ENCODE measurements around the gene ASB1.

Gene ASB1

GRCh38 chr2:238418196-238418998 is 8.3 kb upstream of the ASB1 start:
- no peak overlapping the region for H3K27ac ChIP-seq
- DNase-seq (ENCODE audit: low read depth, low spot score) = no peak
- H3K9ac ChIP-seq (ENCODE audit: insufficient read length) = no peak overlapping the region
- no peak overlapping the region for H3K4me3 ChIP-seq
- TF ChIP-seq FOXP2 (optimal IDR thresholded peaks at IDR 0.05; ENCODE audit: control extremely low read depth, extremely low read length, insufficient read depth) = no peak
- no peaks in the 10 kb centered on the region for H3K36me3 ChIP-seq (ENCODE audit: insufficient read depth, low read length)
- no peaks in the 10 kb centered on the region for H3K9me3 ChIP-seq (ENCODE audit: low read depth, low read length)

- Histone ChIP-seq H3K4me3 (no peak overlapping the region), H3K27ac (no peak overlapping the region), H3K36me3 (ENCODE audit: insufficient read depth, low read length) (no peaks in the 10 kb centered on the region), H3K9me3 (ENCODE audit: low read depth, low read length) (no peaks in the 10 kb centered on the region), H3K9ac (ENCODE audit: insufficient read length) (no peak overlapping the region)
- no peak for DNase-seq (ENCODE audit: low read depth, low spot score)
- TF ChIP-seq FOXP2 (optimal IDR thresholded peaks at IDR 0.05; ENCODE audit: control extremely low read depth, extremely low read length, insufficient read depth) = no peak
- no peak for TF ChIP-seq EZH2 (IDR thresholded peaks at IDR 0.05)
- no peak for TF ChIP-seq POLR2AphosphoS5 (IDR thresholded peaks at IDR 0.05; ENCODE audit: borderline replicate concordance, low read depth, low read length)
These were observed 7.7 kb upstream of the ASB1 start for GRCh38 chr2:238418999-238419546.

GRCh38 chr2:238420442-238420841 is 6.3 kb upstream of the ASB1 start:
- no peaks in the 10 kb centered on the region for H3K9me3 ChIP-seq (ENCODE audit: low read depth, low read length)
- no peak overlapping the region for H3K27ac ChIP-seq
- no peak overlapping the region for H3K4me3 ChIP-seq
- no peak for DNase-seq (ENCODE audit: low read depth, low spot score)
- no peaks in the 10 kb centered on the region for H3K36me3 ChIP-seq (ENCODE audit: insufficient read depth, low read length)
- no peak overlapping the region for H3K9ac ChIP-seq (ENCODE audit: insufficient read length)
- TF ChIP-seq POLR2AphosphoS5 (IDR thresholded peaks at IDR 0.05; ENCODE audit: borderline replicate concordance, low read depth, low read length) = no peak
- no peak for TF ChIP-seq FOXP2 (optimal IDR thresholded peaks at IDR 0.05; ENCODE audit: control extremely low read depth, extremely low read length, insufficient read depth)
- TF ChIP-seq EZH2 (IDR thresholded peaks at IDR 0.05) = no peak

GRCh38 chr2:238420878-238421694 is 5.6 kb upstream of the ASB1 start:
- Histone ChIP-seq H3K27ac (no peak overlapping the region), H3K9me3 (ENCODE audit: low read depth, low read length) (no peaks in the 10 kb centered on the region), H3K36me3 (ENCODE audit: insufficient read depth, low read length) (no peaks in the 10 kb centered on the region), H3K4me3 (peak overlapping the region; percentile 14; the same call in 1 of the 2 replicates), H3K9ac (ENCODE audit: insufficient read length) (no peak overlapping the region)
- DNase-seq (ENCODE audit: low read depth, low spot score) = no peak
- no peak for TF ChIP-seq POLR2AphosphoS5 (IDR thresholded peaks at IDR 0.05; ENCODE audit: borderline replicate concordance, low read depth, low read length)
- no peak for TF ChIP-seq EZH2 (IDR thresholded peaks at IDR 0.05)
- TF ChIP-seq FOXP2 (optimal IDR thresholded peaks at IDR 0.05; ENCODE audit: control extremely low read depth, extremely low read length, insufficient read depth) = no peak

- H3K27ac ChIP-seq = no peak overlapping the region
- no peak for DNase-seq (ENCODE audit: low read depth, low spot score)
- H3K9ac ChIP-seq (ENCODE audit: insufficient read length) = no peak overlapping the region
- H3K36me3 ChIP-seq (ENCODE audit: insufficient read depth, low read length) = no peaks in the 10 kb centered on the region
- H3K4me3 ChIP-seq = peak overlapping the region; percentile 14; the same call in 1 of the 2 replicates
- no peak for TF ChIP-seq POLR2AphosphoS5 (IDR thresholded peaks at IDR 0.05; ENCODE audit: borderline replicate concordance, low read depth, low read length)
- TF ChIP-seq FOXP2 (optimal IDR thresholded peaks at IDR 0.05; ENCODE audit: control extremely low read depth, extremely low read length, insufficient read depth) = no peak
- TF ChIP-seq EZH2 (IDR thresholded peaks at IDR 0.05) = no peak
- H3K9me3 ChIP-seq (ENCODE audit: low read depth, low read length) = no peaks in the 10 kb centered on the region
These were observed 5.1 kb upstream of the ASB1 start for GRCh38 chr2:238421695-238422035.

GRCh38 chr2:238422285-238422684 is 4.4 kb upstream of the ASB1 start:
- DNase-seq (ENCODE audit: low read depth, low spot score) = no peak
- Histone ChIP-seq H3K27ac (no peak overlapping the region), H3K9ac (ENCODE audit: insufficient read length) (no peak overlapping the region), H3K9me3 (ENCODE audit: low read depth, low read length) (no peaks in the 10 kb centered on the region), H3K36me3 (ENCODE audit: insufficient read depth, low read length) (no peaks in the 10 kb centered on the region), H3K4me3 (no peak overlapping the region)
- TF ChIP-seq FOXP2 (optimal IDR thresholded peaks at IDR 0.05; ENCODE audit: control extremely low read depth, extremely low read length, insufficient read depth) (no peak), POLR2AphosphoS5 (IDR thresholded peaks at IDR 0.05; ENCODE audit: borderline replicate concordance, low read depth, low read length) (no peak), EZH2 (IDR thresholded peaks at IDR 0.05) (no peak)

- TF ChIP-seq POLR2AphosphoS5 (IDR thresholded peaks at IDR 0.05; ENCODE audit: borderline replicate concordance, low read depth, low read length) (no peak), FOXP2 (optimal IDR thresholded peaks at IDR 0.05; ENCODE audit: control extremely low read depth, extremely low read length, insufficient read depth) (no peak), EZH2 (IDR thresholded peaks at IDR 0.05) (no peak)
- Histone ChIP-seq H3K9me3 (ENCODE audit: low read depth, low read length) (no peaks in the 10 kb centered on the region), H3K36me3 (ENCODE audit: insufficient read depth, low read length) (no peaks in the 10 kb centered on the region), H3K27ac (no peak overlapping the region), H3K9ac (ENCODE audit: insufficient read length) (no peak overlapping the region), H3K4me3 (no peak overlapping the region)
- no peak for DNase-seq (ENCODE audit: low read depth, low spot score)
These were observed 3.8 kb upstream of the ASB1 start for GRCh38 chr2:238422940-238423339.

- TF ChIP-seq POLR2AphosphoS5 (IDR thresholded peaks at IDR 0.05; ENCODE audit: borderline replicate concordance, low read depth, low read length) = no peak
- no peak for TF ChIP-seq FOXP2 (optimal IDR thresholded peaks at IDR 0.05; ENCODE audit: control extremely low read depth, extremely low read length, insufficient read depth)
- TF ChIP-seq EZH2 (IDR thresholded peaks at IDR 0.05) = no peak
- Histone ChIP-seq H3K9ac (ENCODE audit: insufficient read length) (no peak overlapping the region), H3K9me3 (ENCODE audit: low read depth, low read length) (no peaks in the 10 kb centered on the region), H3K36me3 (ENCODE audit: insufficient read depth, low read length) (no peaks in the 10 kb centered on the region), H3K27ac (no peak overlapping the region), H3K4me3 (no peak overlapping the region)
- DNase-seq (ENCODE audit: low read depth, low spot score) = no peak
These were observed 3.0 kb upstream of the ASB1 start for GRCh38 chr2:238423561-238424312.
